Colon (tissue), 2 donors: Measurements from ENCODE around the gene ANKRD6.

Experiments used
- FAIRE-seq: peaks from 2 replicates; lab custom pipeline; 2012; peaks lifted over from hg19 to GRCh38; lab: Jason Lieb, UNC
- donor health status: control.
- donor health status: control.

ANKRD6 gene

DNA sequence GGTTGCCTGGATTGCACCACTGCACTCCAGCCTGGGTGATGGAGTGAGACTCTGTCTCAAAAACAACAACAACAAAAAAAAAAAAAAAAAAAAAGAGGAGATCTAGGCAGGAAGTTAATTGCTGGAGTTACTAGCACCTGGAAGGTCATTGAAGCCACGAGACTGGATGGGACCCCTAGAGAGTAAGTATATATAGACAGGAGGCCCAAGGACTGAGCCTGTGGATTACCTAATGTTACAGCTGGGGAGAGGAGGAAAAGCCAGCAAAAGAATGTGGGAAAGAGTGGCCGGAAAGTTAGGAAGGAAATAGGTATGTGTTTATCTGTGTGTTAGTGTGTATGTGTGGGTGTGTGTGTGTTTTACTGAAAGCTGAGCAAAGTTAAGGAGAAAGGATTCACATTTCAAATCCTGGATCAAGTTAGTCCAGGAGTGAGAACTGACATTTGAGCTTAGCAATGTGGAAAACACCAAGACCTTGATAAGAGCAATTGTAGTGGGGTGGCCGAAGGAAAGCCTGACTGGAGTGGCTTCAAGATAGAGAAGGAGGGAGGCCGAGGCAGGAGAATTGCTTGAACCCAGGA, 38.4 kb downstream of the ANKRD6 start:
- no peak for FAIRE-seq

DNA sequence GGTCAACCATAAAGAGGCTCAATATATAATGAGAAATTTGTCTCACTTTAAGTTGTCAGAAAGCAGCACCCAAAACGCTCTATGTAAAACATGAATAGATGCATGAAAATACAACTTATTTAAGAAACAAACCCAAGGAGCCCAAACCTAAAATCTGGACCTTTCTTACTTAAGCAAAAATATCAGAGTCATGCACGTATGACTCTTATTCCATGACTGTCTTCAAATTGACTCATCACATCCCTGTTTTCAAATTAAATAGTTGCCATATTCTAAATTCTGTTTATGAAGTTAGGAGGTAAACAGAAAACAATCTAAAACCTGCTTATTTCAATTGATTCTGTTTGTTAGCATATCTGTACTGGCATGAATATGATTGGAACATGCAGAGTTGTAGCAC, 42.1 kb downstream of the ANKRD6 start:
- no peak for FAIRE-seq

DNA sequence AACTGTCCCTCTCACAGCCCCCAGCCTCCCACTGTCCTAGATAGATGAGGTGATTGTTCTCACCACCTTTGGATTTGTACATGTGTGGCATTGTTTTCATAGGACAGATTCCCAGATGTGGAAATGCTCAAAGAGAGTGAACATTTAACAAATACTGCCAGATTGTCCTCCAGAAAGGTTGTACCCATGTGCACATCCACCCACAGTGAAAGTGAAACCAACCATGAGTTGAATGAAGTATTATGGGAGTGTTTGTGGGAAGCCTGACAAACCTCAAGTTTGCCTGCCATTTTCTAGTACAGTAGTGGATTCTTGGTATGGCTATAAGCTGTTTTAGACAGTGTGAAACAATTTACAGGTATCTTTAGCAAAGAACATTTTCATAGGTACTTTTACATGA, 42.7 kb downstream of the ANKRD6 start:
- no peak for FAIRE-seq

DNA sequence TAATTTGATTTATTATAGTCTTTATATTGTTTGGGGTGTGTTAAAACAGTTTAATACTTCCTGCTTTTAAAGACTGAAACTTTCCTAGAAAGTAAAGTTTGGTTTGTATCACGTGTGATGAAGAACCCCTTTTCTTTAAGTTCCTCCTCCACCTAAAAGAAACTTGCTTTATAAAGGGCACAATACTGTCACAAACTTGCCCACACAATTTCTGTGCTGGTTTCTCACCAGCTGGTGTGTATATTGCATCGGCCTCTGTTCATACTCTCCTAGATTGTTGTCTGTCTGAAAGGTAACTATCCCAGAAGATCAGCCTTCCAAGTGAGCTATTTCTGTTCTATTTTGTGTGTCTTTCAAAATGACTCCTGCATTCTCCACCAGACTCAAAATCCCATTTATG, 46.9 kb downstream of the ANKRD6 start:
- no peak for FAIRE-seq

DNA sequence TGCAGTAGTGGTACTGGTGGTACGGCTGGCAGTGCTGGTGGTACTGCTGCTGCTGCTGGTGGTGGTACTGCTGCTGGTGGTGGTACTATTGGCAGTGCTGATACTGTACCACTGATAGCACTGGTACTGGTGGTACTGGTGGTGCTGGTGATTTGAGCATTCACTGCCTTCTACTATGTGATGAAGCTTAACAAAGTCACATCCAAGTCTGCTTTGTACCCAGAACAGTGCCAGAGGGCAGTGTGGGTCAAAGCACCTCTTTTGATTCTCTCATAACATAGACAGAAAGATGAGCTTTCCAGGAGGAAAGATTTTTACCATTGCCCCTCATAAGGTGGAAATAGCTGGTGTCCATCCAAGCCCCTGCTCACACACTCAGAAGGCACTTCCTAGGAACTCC, 48.7 kb downstream of the ANKRD6 start:
- FAIRE-seq: no peak

DNA sequence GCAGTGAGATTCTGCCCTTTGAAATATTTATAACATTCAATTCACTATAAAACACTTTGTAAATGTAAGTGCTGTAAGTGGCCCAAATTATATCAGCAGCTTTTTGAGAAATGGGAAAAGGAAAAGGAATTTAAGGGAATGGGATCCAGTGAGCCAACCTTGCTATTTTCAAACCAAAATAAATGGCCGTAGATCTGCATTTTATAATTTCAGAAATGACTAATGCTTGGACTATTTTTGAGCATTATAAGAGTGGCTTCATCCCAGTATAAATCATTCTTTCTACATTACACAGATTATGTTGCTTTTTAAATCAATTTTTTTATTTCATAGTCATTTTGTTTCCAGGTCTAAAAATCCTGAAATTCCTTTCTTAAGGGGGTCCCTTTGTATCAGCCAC, 49.2 kb downstream of the ANKRD6 start:
- FAIRE-seq: no peak

DNA sequence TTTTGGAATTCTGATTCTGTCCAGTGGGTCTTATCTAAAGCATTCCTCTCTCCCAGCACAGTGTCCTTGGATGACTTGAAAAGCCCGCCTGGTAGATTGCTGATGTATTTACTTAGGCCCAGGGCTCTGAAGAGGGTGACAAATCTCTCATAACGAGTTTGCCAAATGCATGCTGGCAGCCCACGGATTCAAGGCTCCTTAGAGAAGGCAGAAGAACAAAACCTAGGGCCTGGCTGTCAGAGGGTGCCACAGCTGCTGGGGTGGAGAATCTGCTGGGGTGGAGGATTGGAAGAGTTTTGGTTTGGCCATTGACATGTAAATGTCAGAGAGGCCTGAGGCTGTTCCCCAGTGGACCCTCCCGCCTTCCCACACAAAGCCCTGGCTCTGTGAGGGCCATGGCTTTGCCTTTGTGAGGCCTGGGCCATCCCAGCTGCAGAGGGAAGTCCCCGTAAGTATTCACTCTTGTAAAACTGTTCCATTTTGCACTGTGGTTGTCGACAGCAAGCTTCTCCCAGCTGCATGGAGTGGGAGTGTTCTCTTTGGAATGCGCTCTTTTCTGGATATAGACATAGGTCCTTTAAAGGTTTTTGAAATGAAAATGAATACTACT, 50.3 kb downstream of the ANKRD6 start:
- FAIRE-seq: no peak

DNA sequence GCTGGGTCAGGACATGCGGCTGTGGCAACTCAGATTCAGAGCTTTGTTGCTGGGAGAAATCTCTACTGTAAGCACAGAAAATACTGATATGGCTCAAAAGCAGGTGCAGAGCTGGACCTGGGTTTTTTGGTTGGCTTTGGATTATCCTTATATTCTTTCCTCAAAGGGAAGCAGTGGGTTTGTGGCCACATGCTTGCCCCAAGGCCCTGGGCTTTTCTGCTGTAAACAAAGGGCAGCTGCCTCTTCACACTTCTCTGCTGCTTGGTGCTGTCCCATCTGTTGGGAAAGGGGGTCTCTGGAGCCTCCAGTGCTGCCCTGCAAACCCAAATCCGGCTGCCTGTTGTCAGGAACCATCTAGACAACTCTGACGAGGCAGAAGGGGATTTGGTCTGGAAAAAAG, 52.4 kb downstream of the ANKRD6 start:
- no peak for FAIRE-seq

DNA sequence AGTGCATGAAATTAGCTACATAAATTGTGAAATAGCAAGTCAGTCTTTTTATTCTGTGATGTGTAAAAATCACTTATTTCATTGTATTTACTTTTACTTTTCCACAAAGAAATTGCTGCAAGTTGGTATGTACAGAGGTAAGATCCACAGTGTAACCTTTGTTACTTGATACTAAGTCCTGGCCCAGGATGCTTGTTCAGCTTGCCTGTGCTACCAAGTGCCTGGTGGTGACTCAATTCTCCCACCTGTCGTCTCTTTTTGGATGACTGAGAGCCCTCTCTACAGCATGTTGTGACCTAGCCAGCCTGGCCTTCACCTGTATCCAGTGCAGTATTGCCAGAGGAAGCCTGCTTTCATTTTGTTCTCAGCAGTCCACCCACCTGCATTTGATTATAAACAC, 54.9 kb downstream of the ANKRD6 start:
- no peak for FAIRE-seq

DNA sequence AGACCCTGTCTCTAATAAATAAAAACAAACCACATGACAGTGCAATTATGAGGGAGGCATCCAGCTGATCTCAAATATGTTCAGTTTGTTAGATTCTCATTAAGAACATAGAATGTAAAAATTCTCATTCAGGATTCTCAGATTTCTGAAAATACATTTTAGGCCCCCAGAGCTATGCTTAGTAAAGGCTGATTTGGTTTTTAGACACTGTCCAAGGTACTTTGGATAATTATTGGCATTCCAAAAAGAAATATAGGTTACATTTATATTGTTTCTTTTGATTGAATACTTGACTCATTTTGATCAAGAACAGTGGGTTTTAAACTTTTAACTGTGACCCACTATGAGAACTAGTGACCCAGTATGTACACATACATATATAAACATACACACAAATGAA, 55.5 kb downstream of the ANKRD6 start:
- FAIRE-seq: no peak

DNA sequence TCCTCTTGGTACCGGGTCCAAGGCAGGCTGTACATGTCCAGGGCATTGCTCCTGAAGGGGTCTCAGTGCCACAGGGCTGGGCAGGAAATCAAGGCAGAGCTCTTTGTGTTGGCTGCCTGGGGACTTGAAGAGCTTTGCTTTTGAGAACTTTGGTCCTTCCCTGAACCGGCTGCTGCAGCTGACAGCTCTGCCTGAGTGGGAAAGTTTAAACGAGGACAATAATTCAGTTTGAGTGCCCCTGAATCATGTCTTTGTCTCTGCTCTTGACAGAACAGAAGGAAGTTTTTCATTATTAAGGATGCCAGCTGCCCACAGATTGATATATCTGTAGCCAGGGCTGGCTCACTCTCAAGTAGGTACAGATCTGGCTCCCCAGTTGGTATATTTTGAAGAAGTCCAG, 56.1 kb downstream of the ANKRD6 start:
- no peak for FAIRE-seq

DNA sequence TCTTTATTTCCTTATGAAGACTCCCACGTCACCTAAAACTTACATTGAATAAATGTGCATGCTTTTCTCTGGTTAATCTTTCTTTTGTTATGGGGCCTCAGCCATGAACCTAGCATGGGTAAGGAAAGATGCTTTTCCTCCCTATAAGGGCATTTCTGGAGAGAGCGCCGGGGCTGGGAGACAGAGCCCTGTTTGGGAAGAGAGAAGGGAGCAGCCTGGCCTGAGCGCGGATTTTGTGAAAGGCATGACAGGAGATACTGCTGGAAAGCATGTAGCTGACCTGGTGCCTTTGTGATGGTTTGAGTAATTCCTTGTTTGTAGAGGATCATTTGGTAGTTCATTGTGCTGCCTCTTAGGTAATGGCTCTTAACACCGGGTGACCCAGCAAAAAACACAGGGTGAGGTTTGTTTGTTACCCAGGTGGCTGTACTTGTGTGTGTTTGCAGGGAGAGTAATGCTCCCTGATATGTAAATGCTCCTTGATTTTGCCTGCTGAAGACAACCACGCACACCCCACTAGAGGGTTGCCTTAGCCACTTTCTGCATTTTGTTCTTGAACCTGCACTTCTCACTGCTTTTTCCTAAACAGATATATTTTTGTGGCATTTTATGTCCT, 59.2 kb downstream of the ANKRD6 start:
- FAIRE-seq: no peak

DNA sequence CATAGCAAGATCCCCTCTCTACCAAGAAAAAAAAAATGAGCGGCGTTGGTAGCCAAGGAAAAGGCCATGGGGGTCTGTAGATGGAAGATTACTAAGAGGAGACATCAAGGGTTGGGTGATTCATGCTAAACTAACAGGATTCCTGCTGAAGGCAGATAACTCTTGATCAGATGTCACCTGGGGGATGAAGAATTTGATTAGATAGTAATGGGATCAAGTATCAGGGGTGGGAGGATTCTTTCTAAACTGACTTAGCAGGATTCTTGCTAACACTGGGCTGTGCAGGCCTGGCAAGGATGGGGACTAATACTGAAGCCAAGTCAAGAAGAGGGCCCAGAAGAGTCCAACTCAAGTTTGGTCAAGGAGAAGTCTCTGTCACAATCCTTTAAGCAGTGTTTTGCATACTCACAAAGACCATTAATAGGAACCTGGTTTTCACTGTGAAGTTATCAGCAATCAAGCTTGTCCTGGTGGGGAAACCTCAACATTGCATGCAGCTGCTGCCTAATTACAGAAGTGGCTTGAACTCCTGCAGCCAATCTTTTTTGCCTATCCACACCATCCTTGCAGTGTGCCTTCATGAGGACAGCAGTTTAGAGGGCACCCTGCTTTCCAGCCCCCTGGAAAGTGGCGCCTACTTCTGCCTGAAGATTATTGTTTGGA, 61.3 kb downstream of the ANKRD6 start:
- FAIRE-seq: no peak

DNA sequence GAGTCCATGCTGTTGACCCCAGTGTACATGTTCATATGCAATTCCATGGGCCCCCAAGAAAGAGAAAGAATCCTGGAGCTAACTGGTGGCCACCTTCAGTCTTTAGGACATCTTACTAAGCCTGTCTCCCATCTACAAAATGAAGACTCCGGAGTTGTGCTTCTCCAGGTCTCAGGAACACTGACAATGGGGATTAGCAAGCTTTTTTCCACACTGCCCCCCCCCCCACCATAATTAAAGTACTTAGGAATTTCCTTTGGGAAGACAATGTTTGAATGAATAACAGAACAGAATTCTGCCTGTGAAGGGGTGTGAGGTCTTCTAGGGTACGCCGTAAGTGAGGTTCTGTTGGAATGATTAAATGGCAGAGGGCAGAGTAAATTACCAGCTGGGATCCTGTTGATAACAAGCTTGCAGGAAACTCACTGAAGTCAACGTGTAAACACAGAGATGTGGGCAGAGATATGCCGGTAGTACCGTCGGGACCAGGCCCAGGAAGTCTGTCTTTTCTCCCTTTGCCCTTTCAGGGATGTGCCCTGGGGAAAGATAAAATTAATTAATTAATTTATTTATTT, 63.1 kb downstream of the ANKRD6 start:
- FAIRE-seq: no peak

DNA sequence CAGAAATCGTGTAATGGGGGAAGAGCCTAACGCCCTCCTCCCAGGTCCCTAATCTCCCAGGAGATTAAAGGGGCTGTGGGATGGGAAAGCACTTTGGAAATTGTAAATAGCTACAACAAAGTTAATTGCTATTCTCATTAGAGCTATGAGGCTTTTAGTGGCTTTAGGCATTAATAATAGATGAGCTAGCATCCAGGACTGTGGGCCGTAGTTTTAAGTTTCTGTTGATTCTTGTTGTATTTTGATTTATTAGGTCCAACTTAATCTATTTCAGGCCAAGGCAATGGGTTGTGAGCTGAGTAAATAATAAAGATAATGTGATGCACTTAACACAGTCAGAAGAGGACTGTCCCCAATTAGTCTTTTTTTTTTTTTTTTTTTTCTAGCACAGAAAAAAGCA, 67.7 kb downstream of the ANKRD6 start:
- no peak for FAIRE-seq

DNA sequence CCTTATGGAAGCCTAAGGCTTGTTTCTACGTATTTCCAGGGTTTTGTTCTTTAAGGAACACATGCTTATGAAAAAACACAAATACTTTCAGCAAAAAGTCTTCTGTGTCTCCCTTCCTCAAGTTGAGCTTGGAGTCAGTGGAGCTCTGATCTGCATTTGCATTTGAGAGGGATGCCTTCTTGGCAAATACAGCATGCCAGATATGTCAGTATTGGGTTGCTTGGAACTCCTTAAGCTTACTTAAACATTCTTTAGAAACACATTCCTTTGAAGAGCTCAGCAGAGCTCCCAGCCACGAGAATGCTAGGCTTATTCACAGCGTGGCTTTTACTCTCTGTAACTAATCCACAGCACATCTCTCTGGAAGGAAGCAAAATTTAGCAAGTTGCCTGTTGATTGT, 68.3 kb downstream of the ANKRD6 start:
- no peak for FAIRE-seq

DNA sequence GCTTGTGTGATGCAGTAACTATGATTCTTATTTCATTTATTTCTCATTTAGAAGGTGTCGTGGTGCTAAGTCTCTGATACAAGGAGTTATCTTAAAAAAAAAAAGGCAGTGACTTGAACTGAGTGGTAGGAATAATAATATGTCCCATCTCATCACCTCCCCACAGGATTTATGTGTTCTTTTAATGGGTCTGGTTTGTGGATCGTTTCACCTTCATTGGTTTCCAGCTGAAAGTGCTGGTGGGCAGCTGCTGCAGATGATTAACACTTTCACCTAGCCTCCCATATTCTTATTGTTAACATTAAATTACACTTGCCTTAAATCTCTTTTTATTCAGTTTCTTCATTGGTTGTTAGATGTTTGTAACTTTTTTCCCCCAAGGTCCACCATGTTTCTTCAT, 68.8 kb downstream of the ANKRD6 start:
- no peak for FAIRE-seq

DNA sequence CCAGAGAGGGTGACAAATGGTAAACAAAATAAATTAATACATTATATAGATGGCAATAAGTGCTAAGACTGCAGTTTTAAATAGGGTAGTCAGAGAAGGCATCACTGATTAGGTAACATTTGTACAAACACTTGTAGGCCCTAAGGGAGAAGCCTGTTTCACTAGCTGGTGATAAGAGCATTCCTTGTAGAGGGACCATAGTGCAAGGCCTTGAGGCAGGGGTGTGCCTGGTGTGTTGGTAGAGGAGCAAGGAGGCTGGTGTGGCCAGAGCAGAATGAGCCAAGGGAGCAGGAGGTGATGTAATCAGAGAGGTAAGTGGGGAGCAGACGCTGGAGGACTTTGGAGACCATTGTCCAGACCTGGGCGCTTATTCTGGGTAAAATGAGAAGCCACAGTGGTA, 70.7 kb downstream of the ANKRD6 start:
- FAIRE-seq: no peak

DNA sequence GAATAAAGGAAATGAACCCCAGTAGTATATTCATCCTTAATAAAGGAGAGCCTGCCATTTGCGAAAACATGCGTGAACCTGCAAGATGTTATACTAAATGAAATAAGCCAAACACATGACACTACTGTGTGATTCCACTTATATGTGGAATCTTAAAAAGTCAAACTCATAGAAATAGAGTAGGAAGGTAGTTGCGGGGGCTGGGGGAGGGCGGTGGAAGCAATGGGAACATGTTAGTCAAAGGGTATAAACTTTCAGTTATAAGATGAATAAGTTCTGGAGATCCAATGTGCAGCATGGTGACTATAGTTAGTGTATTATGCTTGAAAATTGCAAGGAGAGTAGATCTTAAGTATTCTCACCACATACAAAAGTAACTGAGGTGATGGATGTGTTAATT, 72.9 kb downstream of the ANKRD6 start:
- no peak for FAIRE-seq

DNA sequence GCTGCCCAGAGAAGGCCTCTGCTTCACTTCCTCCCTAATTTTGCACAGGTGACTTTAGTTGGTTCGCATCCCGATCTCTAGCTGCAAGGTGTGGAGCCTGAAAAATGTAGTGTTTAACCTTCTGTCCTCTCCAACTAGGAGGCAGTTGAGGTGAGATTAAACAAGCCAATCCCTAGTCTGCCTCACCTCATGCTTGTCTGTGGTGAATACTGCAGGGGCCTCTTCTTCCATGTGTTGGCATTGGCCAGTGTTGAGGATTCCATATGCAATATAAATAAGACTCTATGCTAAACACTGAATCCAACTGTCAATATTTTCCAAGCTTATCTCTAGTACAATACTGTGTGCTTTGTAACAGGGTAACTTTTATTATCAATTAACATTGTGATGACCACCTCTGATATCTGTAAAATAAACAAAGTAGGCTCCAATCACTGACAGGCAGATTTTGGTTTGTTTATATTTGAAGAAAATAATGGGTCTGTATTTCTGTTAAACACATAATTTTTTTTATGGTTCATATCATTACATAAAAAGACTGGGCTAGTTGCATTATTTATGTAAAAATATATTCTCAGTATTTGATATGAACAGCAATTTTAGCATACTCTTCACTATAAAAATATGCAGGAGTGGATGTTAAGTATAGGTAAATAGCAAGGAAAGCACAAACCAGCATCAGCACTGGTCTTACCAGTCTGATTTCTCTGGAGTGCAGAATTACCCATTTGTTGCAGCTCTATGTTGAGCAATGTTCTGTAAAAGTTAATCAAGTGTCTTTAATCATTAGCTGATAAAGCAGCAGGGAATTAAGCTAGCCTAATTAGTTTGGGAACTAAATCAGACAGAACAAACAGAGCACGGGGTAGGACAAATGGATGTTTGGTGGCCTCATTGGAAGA, 74.0 kb downstream of the ANKRD6 start:
- FAIRE-seq: no peak

DNA sequence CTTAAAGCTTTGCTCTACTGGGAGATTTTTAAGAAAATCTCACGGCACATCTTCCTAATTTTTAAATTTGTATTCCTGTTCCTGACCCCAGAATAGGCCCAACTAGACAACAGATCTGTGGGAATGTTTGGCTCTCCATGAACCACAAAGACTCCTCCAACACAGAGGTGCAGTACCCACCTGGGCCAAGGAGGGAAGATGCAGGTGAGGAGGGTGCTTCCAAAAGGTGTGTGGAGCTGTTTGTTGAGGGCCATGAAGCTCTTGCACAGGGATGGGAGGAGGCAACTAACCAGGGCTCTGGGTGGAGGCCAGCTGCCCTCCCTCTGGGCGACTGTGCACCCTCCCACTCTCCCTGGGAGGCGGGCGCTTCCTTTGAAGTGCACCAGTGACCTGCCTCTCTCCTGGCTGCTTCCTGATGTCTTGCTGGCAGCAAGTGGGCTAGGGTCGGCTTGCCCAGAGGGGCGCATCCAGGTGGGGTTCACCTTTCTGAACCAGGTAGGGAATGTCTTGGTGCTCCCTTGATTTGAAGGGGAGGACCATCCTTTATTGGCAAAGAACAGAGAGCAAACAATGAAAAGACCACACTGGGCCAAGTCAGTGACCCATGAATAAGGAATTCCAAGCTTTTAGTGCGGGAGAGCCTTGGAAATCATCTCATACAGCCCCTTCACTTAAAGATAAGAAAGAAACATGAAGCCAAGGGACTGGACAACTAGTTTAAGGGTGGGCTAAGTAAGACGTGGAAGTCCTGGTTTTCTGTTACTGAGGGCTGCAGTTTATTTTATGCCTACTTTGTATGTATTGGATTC, 76.0 kb downstream of the ANKRD6 start:
- FAIRE-seq: no peak
